Keratinocyte (primary cell): ENCODE data around the gene BLACAT1. TPM values are rescaled to one million over a fixed set of nuclear protein-coding genes. Genes with fewer than 3 reads are reported as not detected.

Experiments used
- DNase-seq: peaks from one replicate; pipeline ENCODE4 v3.0.0-alpha.2; 2011; ENCODE audit warnings: low read depth, missing footprints, low spot score
- FAIRE-seq: peaks from 2 replicates; lab custom pipeline; 2011; peaks lifted over from hg19 to GRCh38; lab: Jason Lieb, UNC
- H2AFZ ChIP-seq: 2 replicates; pipeline ENCODE4 v1.6.0; 2012; ENCODE audit warnings: low read length, control low read depth, inconsistent platforms; ENCODE audit not compliant: control insufficient read depth
- H3K27ac ChIP-seq: 2 replicates; pipeline ENCODE4 v1.5.1; 2011; ENCODE audit warnings: low read length; ENCODE audit not compliant: control insufficient read depth, insufficient read depth
- H3K27me3 ChIP-seq: 3 replicates; pipeline ENCODE4 v1.6.0; 2011; ENCODE audit warnings: low read length; ENCODE audit not compliant: control insufficient read depth, insufficient read depth; ENCODE audit errors: extremely low read depth
- H3K36me3 ChIP-seq, 2 experiments: 2 replicates in 1 of 2; 3 replicates in 1 of 2; pipeline ENCODE4 v1.5.1; 2011; ENCODE audit warnings: low read length in 2 of 2, mild to moderate bottlenecking in 1 of 2; ENCODE audit not compliant: control insufficient read depth in 2 of 2, insufficient read depth in 2 of 2; ENCODE audit errors: extremely low read depth in 1 of 2
- H3K4me1 ChIP-seq: 3 replicates; pipeline ENCODE4 v1.5.1; 2011; ENCODE audit warnings: low read length; ENCODE audit not compliant: control insufficient read depth, insufficient read depth; ENCODE audit errors: extremely low read depth
- H3K4me2 ChIP-seq: 3 replicates; pipeline ENCODE4 v1.6.0; 2011; ENCODE audit warnings: low read depth, low read length; ENCODE audit not compliant: control insufficient read depth, insufficient read depth; ENCODE audit errors: extremely low read depth
- H3K4me3 ChIP-seq, 3 experiments: fragments of 200-600 bp in 1 of 3; sonication (generic) in 1 of 3; 2 replicates in 2 of 3; 3 replicates in 1 of 3; pipeline ENCODE4 v1.5.1; 2011 to 2016; ENCODE audit warnings: low read length in 3 of 3, mild to moderate bottlenecking in 3 of 3, control low read depth in 2 of 3, inconsistent platforms in 1 of 3, low read depth in 1 of 3, mixed read lengths in 1 of 3, mixed run types in 1 of 3, moderate library complexity in 1 of 3; ENCODE audit not compliant: control insufficient read depth in 2 of 3, insufficient read depth in 2 of 3; ENCODE audit errors: extremely low read depth in 1 of 3
- H3K79me2 ChIP-seq: 2 replicates; pipeline ENCODE4 v1.6.0; 2012; ENCODE audit warnings: low read length; ENCODE audit not compliant: control insufficient read depth, insufficient read depth
- H3K9ac ChIP-seq: 3 replicates; pipeline ENCODE4 v1.6.0; 2011; ENCODE audit warnings: low read length; ENCODE audit not compliant: control insufficient read depth, insufficient read depth; ENCODE audit errors: extremely low read depth
- H3K9me1 ChIP-seq: 3 replicates; pipeline ENCODE4 v1.6.0; 2011; ENCODE audit warnings: low read length; ENCODE audit not compliant: control insufficient read depth, insufficient read depth; ENCODE audit errors: extremely low read depth
- H3K9me3 ChIP-seq: 2 replicates; pipeline ENCODE4 v1.5.1; 2012; ENCODE audit warnings: low read depth, low read length; ENCODE audit not compliant: control insufficient read depth
- H4K20me1 ChIP-seq: 3 replicates; pipeline ENCODE4 v1.6.0; 2011; ENCODE audit warnings: low read length; ENCODE audit not compliant: control insufficient read depth, insufficient read depth; ENCODE audit errors: extremely low read depth
- EZH2 ChIP-seq: IDR thresholded peaks from one replicate; pipeline ENCODE4 v1.6.1; 2012; ENCODE audit warnings: inconsistent platforms, mild to moderate bottlenecking, low read length, moderate library complexity
- dilution Hi-C: fragments of 300-500 bp; cut with MboI; formaldehyde crosslinking; loops from one replicate; pipeline ENCODE4 v1.7.0; 2020; ENCODE audit warnings: low sequenced_read_pairs; ENCODE audit not compliant: extremely low pct_ligation_motif_present
- polyA plus RNA-seq, 5 experiments: library from polyadenylated mRNA; depleted of rRNA in 3 of 5; stranded (reverse) in 3 of 5; stranded (forward) in 1 of 5; unstranded in 1 of 5; fragments of >200 nt; gene quantifications; 1 replicate in 1 of 5; 2 replicates in 3 of 5; 3 replicates in 1 of 5; pipeline versions ENCODE4 v1.2.1 to v1.2.3, GENCODE V29; 2011 to 2012; ENCODE audit warnings: missing spikeins in 2 of 5, low read depth in 1 of 5, low replicate concordance in 1 of 5
- TF ChIP-seq, protein P1 (sequence below), 3 experiments: IDR thresholded peaks in 1 of 3; conservative IDR thresholded peaks in 1 of 3; optimal IDR thresholded peaks in 1 of 3; 2 replicates in 2 of 3; 3 replicates in 1 of 3; pipeline versions ENCODE3 to v1.5.1; 2011; ENCODE audit warnings: low read length in 3 of 3, mild to moderate bottlenecking in 3 of 3, moderate library complexity in 2 of 3, control low read depth in 1 of 3, inconsistent platforms in 1 of 3; ENCODE audit not compliant: insufficient read depth in 2 of 3; ENCODE audit errors: extremely low read depth in 1 of 3

BLACAT1 gene
- polyA plus RNA-seq, 1 donor (not counting 4 experiments of a cell fraction or from before 2014, with no cell fraction given) = 4.0 TPM

DNA sequence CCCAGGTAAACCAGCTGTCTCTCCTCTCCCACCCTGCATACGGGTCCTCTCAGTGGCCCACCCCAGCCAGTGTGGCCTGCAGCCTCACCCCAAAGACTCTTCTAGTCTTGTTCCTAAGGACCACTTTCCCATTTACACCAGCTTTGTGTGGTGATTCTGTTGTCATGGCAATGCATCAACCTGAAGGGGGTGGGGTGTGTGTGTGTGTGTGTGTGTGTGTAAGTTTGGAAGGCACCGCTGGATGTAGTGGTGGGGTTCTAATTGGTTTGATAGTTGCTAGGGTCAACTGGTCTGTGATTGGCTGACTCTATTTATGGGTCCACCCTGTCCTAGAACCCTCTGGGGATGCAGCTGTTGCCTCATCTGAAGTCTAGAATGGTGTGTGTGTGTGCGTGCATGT, 43.9 kb upstream of the BLACAT1 start:
- TF ChIP-seq, protein P1, sequence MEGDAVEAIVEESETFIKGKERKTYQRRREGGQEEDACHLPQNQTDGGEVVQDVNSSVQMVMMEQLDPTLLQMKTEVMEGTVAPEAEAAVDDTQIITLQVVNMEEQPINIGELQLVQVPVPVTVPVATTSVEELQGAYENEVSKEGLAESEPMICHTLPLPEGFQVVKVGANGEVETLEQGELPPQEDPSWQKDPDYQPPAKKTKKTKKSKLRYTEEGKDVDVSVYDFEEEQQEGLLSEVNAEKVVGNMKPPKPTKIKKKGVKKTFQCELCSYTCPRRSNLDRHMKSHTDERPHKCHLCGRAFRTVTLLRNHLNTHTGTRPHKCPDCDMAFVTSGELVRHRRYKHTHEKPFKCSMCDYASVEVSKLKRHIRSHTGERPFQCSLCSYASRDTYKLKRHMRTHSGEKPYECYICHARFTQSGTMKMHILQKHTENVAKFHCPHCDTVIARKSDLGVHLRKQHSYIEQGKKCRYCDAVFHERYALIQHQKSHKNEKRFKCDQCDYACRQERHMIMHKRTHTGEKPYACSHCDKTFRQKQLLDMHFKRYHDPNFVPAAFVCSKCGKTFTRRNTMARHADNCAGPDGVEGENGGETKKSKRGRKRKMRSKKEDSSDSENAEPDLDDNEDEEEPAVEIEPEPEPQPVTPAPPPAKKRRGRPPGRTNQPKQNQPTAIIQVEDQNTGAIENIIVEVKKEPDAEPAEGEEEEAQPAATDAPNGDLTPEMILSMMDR (optimal IDR thresholded peaks at IDR 0.05 in 1 of 3, IDR thresholded peaks at IDR 0.05 in 1 of 3, conservative IDR thresholded peaks at IDR 0.05 in 1 of 3; ENCODE audit: extremely low read depth in 1 of 3, insufficient read depth in 2 of 3, low read length in 3 of 3) = no peak
- TF ChIP-seq EZH2 = no peak
- no peak overlapping the region for H3K9ac ChIP-seq
- H3K4me2 ChIP-seq = no peak overlapping the region
- no peaks in the 10 kb centered on the region for H3K9me3 ChIP-seq
- no peak overlapping the region for H3K27ac ChIP-seq
- no peaks in the 10 kb centered on the region for H3K9me1 ChIP-seq
- FAIRE-seq (no peak), DNase-seq (no peak)
- H3K36me3 ChIP-seq = no peaks in the 10 kb centered on the region
- no peaks in the 10 kb centered on the region for H3K79me2 ChIP-seq
- peaks cover under 1% of the 10 kb centered on the region for H3K4me1 ChIP-seq
- H3K27me3 ChIP-seq = no peaks in the 10 kb centered on the region
- dilution Hi-C loops = no loop called here
- H2AFZ ChIP-seq = no peak overlapping the region
- H4K20me1 ChIP-seq = no peaks in the 10 kb centered on the region
- H3K4me3 ChIP-seq = no peak overlapping the region

DNA sequence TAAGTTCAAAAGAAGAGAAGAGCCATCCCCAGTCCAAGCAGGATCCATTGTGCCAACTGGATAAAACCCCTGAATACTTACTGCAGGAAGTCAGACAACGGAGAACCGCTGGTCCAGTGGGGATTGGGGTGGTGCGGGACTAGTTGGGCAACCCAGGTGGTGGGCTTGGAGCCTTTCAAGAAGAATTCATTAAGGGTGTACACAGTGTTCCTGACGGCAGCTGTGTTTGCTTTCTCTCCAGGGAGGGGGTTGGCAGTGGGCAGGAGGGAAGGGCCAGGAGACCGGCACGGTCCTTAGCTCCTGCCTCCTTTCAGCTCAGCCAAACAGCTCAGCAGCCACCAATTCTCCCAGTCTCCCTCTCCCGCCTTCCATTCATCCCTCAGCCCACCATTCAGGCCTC, 41.5 kb upstream of the BLACAT1 start:
- Histone ChIP-seq H3K27me3 (no peaks in the 10 kb centered on the region), H3K4me3 (no peak overlapping the region)

More for the DNA sequence above, 41.5 kb upstream of the BLACAT1 start:
- no peak for FAIRE-seq
- TF ChIP-seq, protein P1 (optimal IDR thresholded peaks at IDR 0.05 in 1 of 3, IDR thresholded peaks at IDR 0.05 in 1 of 3, conservative IDR thresholded peaks at IDR 0.05 in 1 of 3; ENCODE audit: extremely low read depth in 1 of 3, insufficient read depth in 2 of 3, low read length in 3 of 3) = no peak
- TF ChIP-seq EZH2 = no peak
- Histone ChIP-seq H4K20me1 (peaks cover 3% of the 10 kb centered on the region), H3K4me2 (no peak overlapping the region), H2AFZ (no peak overlapping the region), H3K9me1 (peaks cover 3% of the 10 kb centered on the region), H3K9ac (no peak overlapping the region), H3K79me2 (no peaks in the 10 kb centered on the region), H3K27ac (no peak overlapping the region), H3K36me3 (no peaks in the 10 kb centered on the region), H3K4me1 (peaks cover 11% of the 10 kb centered on the region), H3K9me3 (no peaks in the 10 kb centered on the region)
- no peak for DNase-seq
- dilution Hi-C loops = no loop called here
